Chondrocyte (in vitro differentiated cells): ENCODE results near the gene TMEM255A. TPM values are rescaled to one million over a fixed set of nuclear protein-coding genes. Genes with fewer than 3 reads are reported as not detected.

Experiments used
- DNase-seq: peaks from one replicate; pipeline ENCODE4 v3.0.0; 2021; ENCODE audit warnings: mixed read lengths, low spot score
- H3K27ac Mint-ChIP-seq: one replicate; pipeline ENCODE4 v1.8.0; 2021; ENCODE audit warnings: mild to moderate bottlenecking, moderate library complexity, mixed read lengths; ENCODE audit not compliant: unreplicated experiment
- H3K27me3 Mint-ChIP-seq: 2 replicates; pipeline ENCODE4 v1.8.0; 2021; ENCODE audit warnings: low read depth, mixed read lengths
- H3K36me3 Mint-ChIP-seq: 2 replicates; pipeline ENCODE4 v1.8.0; 2021; ENCODE audit warnings: low read depth, mixed read lengths
- H3K4me1 Mint-ChIP-seq: 2 replicates; pipeline ENCODE4 v1.8.0; 2021; ENCODE audit warnings: low read depth, mild to moderate bottlenecking, mixed read lengths
- H3K4me3 Mint-ChIP-seq: one replicate; pipeline ENCODE4 v1.8.0; 2021; ENCODE audit warnings: mild to moderate bottlenecking, moderate library complexity, mixed read lengths; ENCODE audit not compliant: unreplicated experiment
- H3K9me3 Mint-ChIP-seq: 2 replicates; pipeline ENCODE4 v1.8.0; 2021; ENCODE audit warnings: low read depth, mixed read lengths
- total RNA-seq: library from RNA; stranded (reverse); gene quantifications from 3 replicates; pipeline ENCODE4 v1.2.1, GENCODE V29; 2021
- TF ChIP-seq, protein P1 (sequence below): fragments of 200-600 bp; sonication (generic); IDR thresholded peaks from 2 replicates; pipeline ENCODE4 v1.5.0; 2021; ENCODE audit warnings: antibody characterized with exemption, mild to moderate bottlenecking, moderate library complexity

Gene TMEM255A
- total RNA-seq, 1 donor from 2014 or later: 0.10 TPM

DNA sequence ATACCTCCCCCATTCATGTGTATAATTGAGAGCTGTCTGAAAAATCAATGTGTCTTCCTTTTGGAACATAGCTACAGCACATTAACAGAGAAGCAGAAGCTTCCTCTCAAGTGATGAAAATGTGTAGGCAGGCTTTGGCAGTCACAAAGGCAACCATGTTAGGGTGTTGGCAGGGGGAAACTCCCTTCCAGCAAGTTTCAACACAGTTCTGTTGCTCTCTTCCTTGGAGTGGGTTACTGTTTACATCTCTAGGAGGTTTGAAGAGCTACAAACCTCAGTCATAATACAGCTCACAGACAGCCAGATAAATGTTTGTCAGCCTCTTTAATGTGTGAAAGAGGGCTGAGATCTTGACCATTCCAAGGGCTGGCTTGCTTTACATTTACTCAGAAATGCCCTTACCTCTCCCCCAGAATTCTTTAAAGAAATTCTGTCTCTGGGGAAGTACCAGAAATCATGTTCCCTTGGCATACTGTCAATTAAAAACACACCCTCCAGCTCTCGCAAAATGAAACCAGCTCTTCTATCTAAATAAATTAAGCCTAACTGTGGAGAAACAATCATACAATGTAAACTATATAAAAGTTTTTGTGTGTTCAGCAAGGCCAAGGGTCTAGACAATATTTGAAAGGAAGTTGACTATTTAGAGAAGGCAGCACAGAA, 41.8 kb downstream of the TMEM255A start:
- Mint-ChIP-seq H3K27me3 (peaks cover 1% of the 10 kb centered on the region), H3K36me3 (no peaks in the 10 kb centered on the region), H3K9me3 (peaks cover 3% of the 10 kb centered on the region), H3K4me1 (peaks cover 6% of the 10 kb centered on the region), H3K27ac (no peak overlapping the region), H3K4me3 (no peak overlapping the region)
- DNase-seq: no peak
- TF ChIP-seq, protein P1, sequence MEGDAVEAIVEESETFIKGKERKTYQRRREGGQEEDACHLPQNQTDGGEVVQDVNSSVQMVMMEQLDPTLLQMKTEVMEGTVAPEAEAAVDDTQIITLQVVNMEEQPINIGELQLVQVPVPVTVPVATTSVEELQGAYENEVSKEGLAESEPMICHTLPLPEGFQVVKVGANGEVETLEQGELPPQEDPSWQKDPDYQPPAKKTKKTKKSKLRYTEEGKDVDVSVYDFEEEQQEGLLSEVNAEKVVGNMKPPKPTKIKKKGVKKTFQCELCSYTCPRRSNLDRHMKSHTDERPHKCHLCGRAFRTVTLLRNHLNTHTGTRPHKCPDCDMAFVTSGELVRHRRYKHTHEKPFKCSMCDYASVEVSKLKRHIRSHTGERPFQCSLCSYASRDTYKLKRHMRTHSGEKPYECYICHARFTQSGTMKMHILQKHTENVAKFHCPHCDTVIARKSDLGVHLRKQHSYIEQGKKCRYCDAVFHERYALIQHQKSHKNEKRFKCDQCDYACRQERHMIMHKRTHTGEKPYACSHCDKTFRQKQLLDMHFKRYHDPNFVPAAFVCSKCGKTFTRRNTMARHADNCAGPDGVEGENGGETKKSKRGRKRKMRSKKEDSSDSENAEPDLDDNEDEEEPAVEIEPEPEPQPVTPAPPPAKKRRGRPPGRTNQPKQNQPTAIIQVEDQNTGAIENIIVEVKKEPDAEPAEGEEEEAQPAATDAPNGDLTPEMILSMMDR: no peak

- Mint-ChIP-seq H3K4me3 (no peak overlapping the region), H3K27me3 (no peaks in the 10 kb centered on the region), H3K36me3 (no peaks in the 10 kb centered on the region), H3K9me3 (no peaks in the 10 kb centered on the region), H3K4me1 (peaks cover 2% of the 10 kb centered on the region), H3K27ac (no peak overlapping the region)
- TF ChIP-seq, protein P1: no peak
- DNase-seq: no peak
Observed at GRCh38 chrX:120264341-120264740, 46.9 kb downstream of the TMEM255A start.

DNA sequence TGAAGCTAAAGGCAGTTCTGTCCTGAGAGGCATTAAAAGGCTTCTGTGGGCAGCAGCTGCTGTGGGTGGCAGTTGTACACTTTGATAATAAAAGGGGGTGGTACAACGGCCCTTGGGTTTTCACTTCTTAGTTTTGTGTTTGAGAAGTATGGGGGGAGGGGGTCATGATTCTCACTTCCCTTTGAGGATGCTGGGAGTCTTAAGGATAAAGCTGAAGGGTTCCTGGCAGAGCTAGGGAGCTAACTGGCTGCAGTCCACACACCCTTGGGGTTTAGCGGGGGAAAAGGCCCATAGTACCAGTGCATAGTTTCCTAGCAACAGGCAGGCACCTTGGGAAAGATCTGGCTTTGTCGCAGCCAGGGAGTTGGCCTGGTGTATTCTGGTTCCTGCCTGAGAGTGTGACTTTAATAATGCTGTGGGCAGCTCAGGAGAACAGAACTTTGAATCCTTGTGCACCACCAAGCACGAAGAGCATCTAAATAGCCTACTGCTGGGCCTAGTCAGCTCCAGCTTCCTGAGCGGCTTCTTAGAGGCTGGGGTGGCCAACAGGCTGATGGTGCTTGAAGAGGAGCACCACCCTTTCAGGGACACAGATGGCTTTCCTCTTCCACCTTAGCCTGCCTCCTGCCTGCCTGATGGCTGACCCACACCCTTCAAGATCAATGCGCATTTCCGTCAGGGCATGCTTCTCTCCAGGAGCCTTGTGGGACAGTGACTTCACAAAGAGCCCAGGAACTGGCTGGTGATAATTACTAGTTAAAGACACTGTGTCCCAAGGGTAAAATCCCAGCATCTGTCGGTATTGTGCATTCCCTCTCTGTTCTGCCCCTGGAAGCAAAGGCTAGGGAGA, 48.2 kb downstream of the TMEM255A start:
- no peaks in the 10 kb centered on the region for H3K4me1 Mint-ChIP-seq
- no peak overlapping the region for H3K4me3 Mint-ChIP-seq
- no peak overlapping the region for H3K27ac Mint-ChIP-seq
- TF ChIP-seq, protein P1: no peak
- no peaks in the 10 kb centered on the region for H3K36me3 Mint-ChIP-seq
- H3K9me3 Mint-ChIP-seq: no peaks in the 10 kb centered on the region
- DNase-seq: no peak
- H3K27me3 Mint-ChIP-seq: no peaks in the 10 kb centered on the region

DNA sequence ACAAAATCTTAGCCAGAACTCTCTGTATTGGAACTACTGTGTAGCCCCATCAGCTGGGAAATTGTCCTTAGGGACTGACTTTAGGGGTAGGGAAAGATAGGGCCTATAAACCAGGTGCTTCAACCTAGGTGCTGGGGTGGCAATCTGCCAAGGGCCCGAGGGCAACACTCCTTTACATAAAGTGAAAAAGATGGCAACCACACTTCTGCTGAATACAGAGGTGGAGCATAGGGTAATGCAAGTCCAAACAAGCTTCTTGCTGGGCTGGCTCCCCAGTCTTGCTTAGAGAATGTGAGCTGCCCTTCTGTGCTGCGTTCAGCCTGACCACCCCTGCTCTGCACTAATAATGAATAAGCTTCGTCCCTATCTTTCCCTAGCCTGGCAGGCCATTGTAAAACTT, 50.9 kb downstream of the TMEM255A start:
- DNase-seq: no peak
- Mint-ChIP-seq H3K9me3 (no peaks in the 10 kb centered on the region), H3K36me3 (peaks cover 5% of the 10 kb centered on the region), H3K4me1 (no peaks in the 10 kb centered on the region), H3K4me3 (no peak overlapping the region), H3K27ac (no peak overlapping the region), H3K27me3 (no peaks in the 10 kb centered on the region)
- TF ChIP-seq, protein P1: no peak

- TF ChIP-seq, protein P1: no peak
- DNase-seq: no peak
- Mint-ChIP-seq H3K27me3 (no peaks in the 10 kb centered on the region), H3K9me3 (peaks cover 4% of the 10 kb centered on the region), H3K4me1 (peaks cover 15% of the 10 kb centered on the region), H3K27ac (no peak overlapping the region), H3K36me3 (peaks cover 12% of the 10 kb centered on the region), H3K4me3 (no peak overlapping the region)
Observed at GRCh38 chrX:120253784-120254183, 57.5 kb downstream of the TMEM255A start.
